HG03571 (cell line): Measurements from ENCODE around the gene USP35.

ENCODE experiments used
- ATAC-seq: cut with Tn5 transposase; IDR thresholded peaks from one replicate; pipeline ENCODE4 v1.9.1; 2021; ENCODE audit not compliant: unreplicated experiment

USP35 gene

GRCh38 chr11:78262691-78263090 is 74.0 kb downstream of the USP35 start:
- ATAC-seq = no peak
